GM12891 (cell line): ENCODE results near the gene ESPNL.

ENCODE experiments used
- PAX5 ChIP-seq: IDR thresholded peaks from 2 replicates; pipeline ENCODE4 v1.6.1; 2011; ENCODE audit warnings: low read length, moderate library complexity, mild to moderate bottlenecking; ENCODE audit not compliant: insufficient read depth, severe bottlenecking
- POLR2A ChIP-seq: IDR thresholded peaks from 2 replicates; pipeline ENCODE4 v1.6.1; 2011; ENCODE audit warnings: low read depth, low read length, control low read depth
- POLR2AphosphoS5 ChIP-seq: IDR thresholded peaks from 2 replicates; pipeline ENCODE4 v1.6.1; 2011; ENCODE audit warnings: low read depth, low read length, control low read depth
- POU2F2 ChIP-seq: IDR thresholded peaks from 2 replicates; pipeline ENCODE4 v1.6.1; 2011; ENCODE audit warnings: low read depth, mild to moderate bottlenecking, control low read depth, low read length, moderate library complexity
- SPI1 ChIP-seq: IDR thresholded peaks from 2 replicates; pipeline ENCODE4 v1.6.1; 2011; ENCODE audit warnings: low read depth, low read length, control low read depth
- TAF1 ChIP-seq: IDR thresholded peaks from 2 replicates; pipeline ENCODE4 v1.6.1; 2011; ENCODE audit warnings: low read depth, low read length, control low read depth

GRCh38 chr2:238162251-238162845, 62.2 kb downstream of the ESPNL start:
- TF ChIP-seq SPI1 = no peak
- TF ChIP-seq POLR2A = no peak
- no peak for TF ChIP-seq TAF1
- no peak for TF ChIP-seq POLR2AphosphoS5
- no peak for TF ChIP-seq PAX5
- no peak for TF ChIP-seq POU2F2
